Chondrocyte (in vitro differentiated cells): ENCODE results near the gene IL1RAP. TPM values are rescaled to one million over a fixed set of nuclear protein-coding genes. Genes with fewer than 3 reads are reported as not detected.

Experiments
- DNase-seq: peaks from one replicate; pipeline ENCODE4 v3.0.0; 2021; ENCODE audit warnings: mixed read lengths, low spot score
- H3K27ac Mint-ChIP-seq: one replicate; pipeline ENCODE4 v1.8.0; 2021; ENCODE audit warnings: mild to moderate bottlenecking, moderate library complexity, mixed read lengths; ENCODE audit not compliant: unreplicated experiment
- H3K27me3 Mint-ChIP-seq: 2 replicates; pipeline ENCODE4 v1.8.0; 2021; ENCODE audit warnings: low read depth, mixed read lengths
- H3K36me3 Mint-ChIP-seq: 2 replicates; pipeline ENCODE4 v1.8.0; 2021; ENCODE audit warnings: low read depth, mixed read lengths
- H3K4me1 Mint-ChIP-seq: 2 replicates; pipeline ENCODE4 v1.8.0; 2021; ENCODE audit warnings: low read depth, mild to moderate bottlenecking, mixed read lengths
- H3K4me3 Mint-ChIP-seq: one replicate; pipeline ENCODE4 v1.8.0; 2021; ENCODE audit warnings: mild to moderate bottlenecking, moderate library complexity, mixed read lengths; ENCODE audit not compliant: unreplicated experiment
- H3K9me3 Mint-ChIP-seq: 2 replicates; pipeline ENCODE4 v1.8.0; 2021; ENCODE audit warnings: low read depth, mixed read lengths
- total RNA-seq: library from RNA; stranded (reverse); gene quantifications from 3 replicates; pipeline ENCODE4 v1.2.1, GENCODE V29; 2021
- TF ChIP-seq, protein P1 (sequence below): fragments of 200-600 bp; sonication (generic); IDR thresholded peaks from 2 replicates; pipeline ENCODE4 v1.5.0; 2021; ENCODE audit warnings: antibody characterized with exemption, mild to moderate bottlenecking, moderate library complexity

The IL1RAP gene
- total RNA-seq, 1 donor from 2014 or later = 30.4 TPM

GRCh38 chr3:190526787-190527762 is 13.2 kb downstream of the IL1RAP start:
- H3K27ac Mint-ChIP-seq = peak overlapping the region; percentile 22
- H3K4me1 Mint-ChIP-seq = peaks cover 48% of the 10 kb centered on the region
- TF ChIP-seq, protein P1, sequence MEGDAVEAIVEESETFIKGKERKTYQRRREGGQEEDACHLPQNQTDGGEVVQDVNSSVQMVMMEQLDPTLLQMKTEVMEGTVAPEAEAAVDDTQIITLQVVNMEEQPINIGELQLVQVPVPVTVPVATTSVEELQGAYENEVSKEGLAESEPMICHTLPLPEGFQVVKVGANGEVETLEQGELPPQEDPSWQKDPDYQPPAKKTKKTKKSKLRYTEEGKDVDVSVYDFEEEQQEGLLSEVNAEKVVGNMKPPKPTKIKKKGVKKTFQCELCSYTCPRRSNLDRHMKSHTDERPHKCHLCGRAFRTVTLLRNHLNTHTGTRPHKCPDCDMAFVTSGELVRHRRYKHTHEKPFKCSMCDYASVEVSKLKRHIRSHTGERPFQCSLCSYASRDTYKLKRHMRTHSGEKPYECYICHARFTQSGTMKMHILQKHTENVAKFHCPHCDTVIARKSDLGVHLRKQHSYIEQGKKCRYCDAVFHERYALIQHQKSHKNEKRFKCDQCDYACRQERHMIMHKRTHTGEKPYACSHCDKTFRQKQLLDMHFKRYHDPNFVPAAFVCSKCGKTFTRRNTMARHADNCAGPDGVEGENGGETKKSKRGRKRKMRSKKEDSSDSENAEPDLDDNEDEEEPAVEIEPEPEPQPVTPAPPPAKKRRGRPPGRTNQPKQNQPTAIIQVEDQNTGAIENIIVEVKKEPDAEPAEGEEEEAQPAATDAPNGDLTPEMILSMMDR = no peak
- no peak overlapping the region for H3K4me3 Mint-ChIP-seq
- DNase-seq = no peak
- no peaks in the 10 kb centered on the region for H3K27me3 Mint-ChIP-seq
- peaks cover 5% of the 10 kb centered on the region for H3K36me3 Mint-ChIP-seq
- H3K9me3 Mint-ChIP-seq = peaks cover 2% of the 10 kb centered on the region

- TF ChIP-seq, protein P1 = no peak
- Mint-ChIP-seq H3K27ac (no peak overlapping the region), H3K27me3 (no peaks in the 10 kb centered on the region), H3K4me1 (peaks cover 54% of the 10 kb centered on the region), H3K4me3 (no peak overlapping the region), H3K9me3 (no peaks in the 10 kb centered on the region), H3K36me3 (peaks cover 5% of the 10 kb centered on the region)
- no peak for DNase-seq
These were observed 14.8 kb downstream of the IL1RAP start for GRCh38 chr3:190528706-190529105.

DNA sequence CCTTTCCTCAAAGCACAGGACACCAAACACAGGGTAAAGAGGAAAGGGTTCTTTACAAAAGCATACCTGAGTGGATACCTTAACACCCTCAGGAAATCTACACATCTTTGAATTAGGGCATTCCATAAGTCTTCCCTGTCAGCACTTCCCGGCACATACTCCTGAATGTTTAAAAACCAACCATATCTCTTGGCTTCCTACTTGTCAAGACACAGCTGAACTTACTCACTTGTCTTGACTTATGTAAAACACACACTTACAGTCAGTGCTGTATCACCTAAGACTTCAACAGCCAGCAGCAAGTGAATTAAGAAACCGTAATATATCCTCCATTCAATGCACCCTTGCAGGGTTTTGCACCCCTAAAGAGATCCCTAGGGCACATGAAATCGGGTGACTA is 17.5 kb downstream of the IL1RAP start:
- H3K36me3 Mint-ChIP-seq = peaks cover 5% of the 10 kb centered on the region
- H3K27ac Mint-ChIP-seq = no peak overlapping the region
- H3K27me3 Mint-ChIP-seq = no peaks in the 10 kb centered on the region
- TF ChIP-seq, protein P1 = no peak
- peaks cover 78% of the 10 kb centered on the region for H3K4me1 Mint-ChIP-seq
- H3K9me3 Mint-ChIP-seq = no peaks in the 10 kb centered on the region
- no peak for DNase-seq
- no peak overlapping the region for H3K4me3 Mint-ChIP-seq

GRCh38 chr3:190532731-190533203 is 18.9 kb downstream of the IL1RAP start:
- Mint-ChIP-seq H3K27me3 (no peaks in the 10 kb centered on the region), H3K4me3 (no peak overlapping the region), H3K27ac (peak overlapping the region; percentile 99), H3K4me1 (peaks cover 80% of the 10 kb centered on the region), H3K9me3 (no peaks in the 10 kb centered on the region), H3K36me3 (peaks cover 5% of the 10 kb centered on the region)
- DNase-seq = no peak
- TF ChIP-seq, protein P1 = no peak

GRCh38 chr3:190533511-190534281 is 19.8 kb downstream of the IL1RAP start:
- Mint-ChIP-seq H3K27ac (peak overlapping the region; percentile 99), H3K4me3 (peak overlapping the region; percentile 34)

More at GRCh38 chr3:190533511-190534281, 19.8 kb downstream of the IL1RAP start:
- TF ChIP-seq, protein P1 = no peak
- H3K36me3 Mint-ChIP-seq = peaks cover 4% of the 10 kb centered on the region
- H3K4me1 Mint-ChIP-seq = peaks cover 79% of the 10 kb centered on the region
- no peak for DNase-seq
- no peaks in the 10 kb centered on the region for H3K9me3 Mint-ChIP-seq
- no peaks in the 10 kb centered on the region for H3K27me3 Mint-ChIP-seq
